ENCODE measurements around the gene FHIT.

GRCh38 chr3:60149501-60149900 is 1101.8 kb downstream of the FHIT start:
- TF ChIP-seq, protein P1, sequence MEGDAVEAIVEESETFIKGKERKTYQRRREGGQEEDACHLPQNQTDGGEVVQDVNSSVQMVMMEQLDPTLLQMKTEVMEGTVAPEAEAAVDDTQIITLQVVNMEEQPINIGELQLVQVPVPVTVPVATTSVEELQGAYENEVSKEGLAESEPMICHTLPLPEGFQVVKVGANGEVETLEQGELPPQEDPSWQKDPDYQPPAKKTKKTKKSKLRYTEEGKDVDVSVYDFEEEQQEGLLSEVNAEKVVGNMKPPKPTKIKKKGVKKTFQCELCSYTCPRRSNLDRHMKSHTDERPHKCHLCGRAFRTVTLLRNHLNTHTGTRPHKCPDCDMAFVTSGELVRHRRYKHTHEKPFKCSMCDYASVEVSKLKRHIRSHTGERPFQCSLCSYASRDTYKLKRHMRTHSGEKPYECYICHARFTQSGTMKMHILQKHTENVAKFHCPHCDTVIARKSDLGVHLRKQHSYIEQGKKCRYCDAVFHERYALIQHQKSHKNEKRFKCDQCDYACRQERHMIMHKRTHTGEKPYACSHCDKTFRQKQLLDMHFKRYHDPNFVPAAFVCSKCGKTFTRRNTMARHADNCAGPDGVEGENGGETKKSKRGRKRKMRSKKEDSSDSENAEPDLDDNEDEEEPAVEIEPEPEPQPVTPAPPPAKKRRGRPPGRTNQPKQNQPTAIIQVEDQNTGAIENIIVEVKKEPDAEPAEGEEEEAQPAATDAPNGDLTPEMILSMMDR (conservative IDR thresholded peaks at IDR 0.05; ENCODE audit: low read depth, low read length), result no peak
- no peak for TF ChIP-seq EZH2 (IDR thresholded peaks at IDR 0.05; ENCODE audit: low read length, unreplicated experiment)

All from PC-3 (cell line).